HuH-7.5 (cell line): ENCODE data around the gene DDX1.

Experiments
- DNase-seq: peaks from one replicate; pipeline ENCODE4 v3.0.0; 2011; ENCODE audit warnings: low spot score

DDX1 gene

GRCh38 chr2:15630121-15630977, 38.7 kb downstream of the DDX1 start:
- DNase-seq: no peak

- DNase-seq: no peak
These were observed 39.5 kb downstream of the DDX1 start for GRCh38 chr2:15630978-15631719.

- DNase-seq: no peak
These were observed 40.2 kb downstream of the DDX1 start for GRCh38 chr2:15631883-15632282.

DNA sequence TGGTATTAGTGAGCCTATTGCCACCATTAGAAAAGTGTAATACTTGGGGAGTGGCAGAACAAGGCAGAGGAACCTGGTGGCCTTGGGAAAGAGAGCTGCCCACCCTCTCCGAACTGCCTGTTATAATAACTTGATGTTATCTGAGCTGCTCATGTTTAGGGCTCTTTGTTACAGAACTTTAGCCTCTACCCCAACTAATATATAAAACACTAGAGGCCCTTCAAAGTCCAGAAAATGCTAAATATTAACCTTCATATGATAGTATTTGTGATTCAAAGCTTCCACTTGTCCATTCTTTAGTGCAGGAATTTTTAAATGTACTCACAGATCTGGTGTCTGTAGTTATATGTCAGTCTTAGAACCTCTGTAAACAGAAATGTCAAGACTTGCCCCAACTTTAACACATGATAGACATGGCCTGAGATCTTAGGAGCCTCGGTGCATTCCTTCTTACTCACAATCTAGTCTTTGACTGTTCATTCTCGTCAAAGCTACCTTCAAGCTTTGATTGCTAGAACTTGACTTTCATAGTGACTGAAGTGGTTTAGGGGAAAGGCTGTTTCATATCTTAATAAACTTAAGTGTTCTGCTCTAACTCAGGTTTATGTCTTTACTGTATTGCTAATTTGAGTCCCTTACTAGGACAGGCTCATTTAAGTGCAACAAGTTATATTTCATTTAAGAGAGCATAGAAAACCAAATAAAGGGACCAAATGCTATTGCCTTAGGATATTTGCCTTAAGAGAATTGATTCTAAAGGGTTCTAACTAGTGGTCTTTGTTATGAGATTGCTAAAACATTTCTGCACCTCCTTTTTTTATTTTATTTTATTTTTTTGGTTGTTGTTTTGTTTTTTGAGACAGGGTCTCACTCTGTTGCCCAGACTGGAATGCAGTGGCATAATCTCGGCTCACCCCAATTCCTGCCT, 41.6 kb downstream of the DDX1 start:
- DNase-seq: no peak

DNA sequence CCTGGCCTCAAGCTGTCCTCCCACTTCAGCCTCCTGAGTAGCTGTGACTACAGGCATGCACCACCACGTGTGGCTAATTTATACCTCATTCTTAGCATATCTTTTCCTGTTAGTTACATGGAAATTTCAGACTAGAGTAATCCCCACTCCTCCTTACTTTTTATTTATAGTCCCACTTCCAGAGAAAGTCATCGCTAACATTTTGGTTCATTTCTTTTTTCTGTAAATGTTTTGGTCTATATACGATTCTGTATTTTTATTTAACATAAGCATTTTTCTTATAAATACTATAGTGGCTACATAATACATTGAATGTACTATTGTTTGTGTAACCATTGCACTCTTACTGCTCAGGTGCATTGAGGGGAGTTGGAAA, 42.3 kb downstream of the DDX1 start:
- no peak for DNase-seq

GRCh38 chr2:15634846-15635490, 43.3 kb downstream of the DDX1 start:
- no peak for DNase-seq

- peak; percentile 54 for DNase-seq
These were observed 45.5 kb downstream of the DDX1 start for GRCh38 chr2:15636972-15637785.

DNA sequence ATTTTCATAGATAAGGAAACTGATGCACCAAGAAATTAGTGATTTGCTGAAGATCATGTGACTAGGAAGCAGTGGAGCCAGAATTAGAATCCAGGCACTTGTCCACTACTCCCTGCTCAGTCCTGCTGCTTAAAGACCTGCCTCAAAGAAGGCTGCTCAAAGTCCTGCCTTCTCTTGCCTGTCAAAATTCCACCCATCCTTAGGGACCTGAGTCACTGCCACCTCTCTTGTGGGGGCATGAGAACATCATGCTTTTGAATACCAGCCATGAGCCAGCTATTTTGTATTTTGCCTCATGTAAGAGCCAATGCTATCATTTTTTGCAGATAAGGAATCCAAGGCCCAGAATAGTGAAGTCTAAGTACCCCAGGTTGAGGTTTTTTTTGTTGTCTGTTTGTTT, 47.1 kb downstream of the DDX1 start:
- DNase-seq: no peak

- DNase-seq: no peak
These were observed 47.9 kb downstream of the DDX1 start for GRCh38 chr2:15639323-15640251.

GRCh38 chr2:15640261-15640711, 48.6 kb downstream of the DDX1 start:
- no peak for DNase-seq

GRCh38 chr2:15640784-15641183, 49.1 kb downstream of the DDX1 start:
- DNase-seq: no peak

GRCh38 chr2:15641530-15641982, 49.9 kb downstream of the DDX1 start:
- DNase-seq: no peak

- no peak for DNase-seq
These were observed 50.5 kb downstream of the DDX1 start for GRCh38 chr2:15642011-15642814.

- no peak for DNase-seq
These were observed 51.3 kb downstream of the DDX1 start for GRCh38 chr2:15642815-15643500.

DNA sequence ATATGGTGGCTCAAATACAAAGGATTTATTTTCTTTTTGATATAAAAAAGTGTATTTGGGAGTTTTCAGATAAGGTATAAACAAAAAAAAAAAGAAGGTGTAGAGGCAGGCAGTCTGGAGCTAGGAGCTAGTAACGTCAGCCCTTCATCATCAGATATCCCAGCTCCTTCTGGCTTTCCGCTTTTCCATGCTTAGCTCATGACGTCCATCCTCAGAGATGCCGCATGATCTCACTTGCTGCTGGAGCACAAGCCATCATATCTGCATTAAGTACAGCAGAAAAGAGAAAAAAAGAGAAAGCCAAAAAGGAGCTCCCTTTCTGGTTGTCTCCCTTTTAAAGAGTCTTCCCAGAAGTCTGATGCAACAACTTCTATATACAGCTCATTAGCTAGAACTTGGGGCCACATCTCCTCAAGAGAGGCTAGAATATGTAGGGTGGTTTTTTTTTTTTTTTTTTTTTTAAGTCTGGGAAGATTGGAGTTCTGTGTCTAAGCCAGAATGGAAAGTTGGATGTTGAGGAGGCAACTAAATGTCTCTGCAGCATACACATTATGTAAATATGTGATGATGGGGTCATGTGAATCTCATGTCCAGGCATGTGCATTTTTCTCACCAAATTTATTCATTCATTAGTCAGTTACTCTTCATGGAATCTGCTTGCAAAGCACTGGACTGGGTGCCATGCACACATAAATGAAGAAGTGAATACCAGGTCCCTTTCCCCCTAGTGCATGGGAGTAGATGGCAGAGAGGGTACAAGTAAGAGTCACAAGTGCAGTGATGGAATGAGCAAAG, 52.3 kb downstream of the DDX1 start:
- no peak for DNase-seq

GRCh38 chr2:15645300-15645699, 53.6 kb downstream of the DDX1 start:
- no peak for DNase-seq

DNA sequence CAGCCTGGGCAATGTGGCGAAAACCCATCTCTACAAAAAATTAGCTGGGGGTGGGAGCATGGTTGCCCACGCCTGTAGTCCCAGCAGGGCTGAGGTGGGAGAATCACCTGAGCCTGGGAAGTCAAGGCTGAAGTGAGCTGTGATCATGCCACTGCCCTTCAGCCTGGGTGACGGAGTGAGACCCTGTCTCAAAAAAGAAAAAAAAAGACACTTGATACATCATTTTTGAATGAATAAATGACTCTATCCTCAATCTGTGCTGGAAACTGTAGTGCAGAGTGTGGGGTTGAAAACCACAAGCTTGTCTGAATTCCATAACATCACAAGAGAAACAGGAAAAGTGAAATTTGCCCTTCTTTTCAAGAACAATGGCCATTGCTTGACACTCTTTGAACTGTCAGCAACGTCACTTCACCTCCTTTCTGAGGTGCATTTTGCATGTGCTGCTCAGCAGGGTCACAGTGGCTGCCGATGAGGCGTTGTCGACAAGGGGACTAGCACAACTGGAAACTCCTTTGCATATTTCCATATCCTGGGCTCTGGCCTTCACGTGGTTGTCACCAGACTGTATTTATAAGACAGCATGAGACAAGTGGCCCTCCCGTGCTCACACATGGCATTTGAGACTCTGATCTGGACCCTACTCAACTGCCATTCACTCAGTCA, 54.2 kb downstream of the DDX1 start:
- DNase-seq: no peak
